ENCODE measurements around the gene EIF3L.

DNA sequence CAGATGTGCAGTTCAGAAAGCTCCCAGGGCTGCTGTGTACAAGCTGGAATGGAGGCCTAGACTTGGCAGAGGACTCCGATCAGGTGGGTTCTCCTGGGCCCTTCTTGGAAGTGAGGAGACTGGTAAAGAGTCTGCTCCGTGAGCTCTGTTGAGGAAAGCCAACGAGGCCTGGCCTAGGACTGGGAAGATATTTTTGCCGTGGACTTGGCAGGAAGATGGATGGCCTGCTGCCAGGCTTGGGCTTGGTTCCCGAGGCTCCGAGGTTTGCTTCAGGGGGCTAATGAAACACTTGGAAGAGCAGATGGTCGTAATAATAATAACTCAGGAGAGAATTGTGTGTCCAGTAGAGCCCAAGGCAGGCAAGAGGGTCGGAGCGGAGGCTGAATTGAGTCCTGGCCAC, 22.2 kb upstream of the EIF3L start:
- TF ChIP-seq YY1 (IDR thresholded peaks at IDR 0.05; ENCODE audit: insufficient read depth, insufficient read length) (no peak), ZNF274 (IDR thresholded peaks at IDR 0.05; ENCODE audit: low read depth, low read length) (no peak)

Measured in NT2/D1 (cell line).